HG02678 (cell line): ENCODE measurements around the gene ZDHHC22.
A peak's percentile ranks its signal among the peaks of the same experiment; 100 is the strongest.

Experiments used
- ATAC-seq: cut with Tn5 transposase; IDR thresholded peaks from one replicate; pipeline ENCODE4 v1.9.1; 2021; ENCODE audit warnings: mild to moderate bottlenecking, moderate library complexity; ENCODE audit not compliant: unreplicated experiment

The ZDHHC22 gene

DNA sequence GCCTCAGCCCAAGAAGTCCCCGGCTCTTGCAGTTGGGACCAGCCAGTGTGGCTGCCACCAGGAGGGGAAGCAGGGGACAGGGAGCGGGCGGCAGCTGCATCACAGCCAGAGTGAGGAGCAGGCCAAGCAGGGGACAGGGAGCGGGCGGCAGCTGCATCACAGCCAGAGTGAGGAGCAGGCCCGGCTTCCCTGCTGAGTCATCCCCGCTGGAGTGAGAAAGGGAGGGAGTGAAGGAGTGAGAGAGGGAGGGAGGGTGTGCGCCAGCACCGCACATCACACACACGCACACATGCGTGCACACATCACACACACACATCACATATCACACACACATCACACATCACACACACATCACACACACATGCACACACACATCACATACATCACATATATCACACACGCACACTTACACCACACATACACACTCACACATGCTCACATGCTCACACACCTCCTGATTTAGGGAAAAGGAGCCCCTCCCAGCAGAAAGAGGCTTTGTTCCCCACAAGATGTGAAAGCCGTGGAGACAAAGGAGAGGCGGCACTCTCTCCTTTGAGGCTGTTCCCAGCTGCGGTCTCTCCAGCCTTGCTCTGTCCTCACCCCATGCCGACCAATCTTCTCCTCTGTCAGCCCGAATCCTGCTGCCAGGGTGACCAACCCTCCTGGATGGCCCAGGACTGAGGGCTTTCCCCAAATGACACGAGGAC lies 16.7 kb upstream of the ZDHHC22 start:
- ATAC-seq = no peak

DNA sequence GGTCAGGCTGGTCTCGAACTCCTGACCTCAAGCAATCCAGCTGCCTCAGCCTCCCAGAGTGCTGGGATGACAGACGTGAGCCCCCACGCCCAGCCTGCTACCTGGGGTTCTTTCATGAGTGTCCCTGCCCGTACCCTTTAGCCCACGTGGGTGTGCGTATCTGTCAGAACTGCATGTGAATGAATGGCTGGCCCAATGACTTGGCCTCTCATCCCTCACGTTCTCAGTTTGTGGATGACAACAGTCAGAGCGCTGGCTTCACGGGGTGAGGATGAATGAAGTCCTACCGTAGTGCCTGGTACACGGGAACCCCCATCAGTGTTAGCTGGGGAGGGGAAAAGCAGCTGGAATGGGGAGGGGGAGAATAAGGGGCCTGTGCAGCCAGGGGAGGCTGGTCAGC lies 16.1 kb upstream of the ZDHHC22 start:
- ATAC-seq = no peak

DNA sequence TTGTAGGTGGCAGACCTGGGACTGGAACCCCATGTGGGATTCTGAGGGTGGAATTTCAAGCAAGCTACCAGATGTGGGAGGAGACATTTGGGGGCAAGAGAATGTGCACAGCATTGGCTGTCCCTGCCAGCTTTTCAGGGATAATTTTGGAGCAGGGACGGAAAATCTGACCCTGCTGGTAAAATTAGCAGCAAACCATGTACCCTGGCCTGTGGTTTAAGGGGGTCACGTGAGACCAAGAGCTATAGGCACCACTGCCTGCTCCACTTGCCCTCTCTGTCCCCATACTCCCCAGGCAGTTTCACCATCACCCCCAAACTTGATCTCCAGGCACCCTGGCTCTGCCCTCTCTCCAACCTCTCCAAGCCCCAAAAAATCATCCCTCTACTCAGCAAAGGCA lies 13.5 kb upstream of the ZDHHC22 start:
- ATAC-seq = no peak

DNA sequence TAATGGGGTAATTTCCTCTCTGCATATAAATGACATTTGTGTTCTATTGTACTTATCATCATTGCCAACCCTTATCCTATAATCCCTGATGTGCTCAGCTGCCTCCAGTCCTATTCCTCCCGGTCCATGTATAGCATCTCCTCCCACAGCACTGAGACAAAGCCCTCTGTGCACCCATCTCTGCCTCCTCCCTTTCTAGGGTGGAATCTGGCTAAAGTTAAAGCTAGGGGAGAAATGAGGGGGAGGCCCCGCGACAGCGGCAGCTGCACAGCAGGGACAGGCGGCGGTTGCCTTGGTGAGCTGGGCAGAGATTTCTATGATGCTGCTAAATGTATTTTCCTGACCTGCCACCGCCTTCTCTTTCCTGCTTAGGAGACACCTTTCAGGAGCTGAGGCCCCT lies 12.8 kb upstream of the ZDHHC22 start:
- no peak for ATAC-seq

- ATAC-seq = no peak
These were observed 12.2 kb upstream of the ZDHHC22 start for GRCh38 chr14:77153802-77154201.

GRCh38 chr14:77151918-77152588 lies 10.5 kb upstream of the ZDHHC22 start:
- no peak for ATAC-seq

DNA sequence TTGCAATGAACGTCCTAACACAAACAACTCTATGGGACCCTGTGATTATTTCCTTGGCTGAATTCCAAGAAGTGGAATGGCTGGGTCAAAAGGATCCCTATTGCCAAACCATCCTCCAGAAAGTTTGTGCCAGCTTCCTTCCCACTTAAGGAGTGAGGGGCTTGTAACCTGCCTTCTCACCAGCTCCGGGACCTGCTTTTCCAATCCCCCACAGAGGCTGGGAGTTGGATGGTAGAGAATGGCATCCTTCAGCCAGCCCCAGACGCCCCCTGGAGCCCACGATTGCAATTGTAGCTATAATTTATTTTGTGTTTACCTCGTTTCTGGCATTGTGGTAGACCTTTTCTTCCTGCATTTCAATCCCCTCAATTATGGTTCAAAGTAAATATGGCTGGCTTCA lies 9.7 kb upstream of the ZDHHC22 start:
- ATAC-seq = no peak

DNA sequence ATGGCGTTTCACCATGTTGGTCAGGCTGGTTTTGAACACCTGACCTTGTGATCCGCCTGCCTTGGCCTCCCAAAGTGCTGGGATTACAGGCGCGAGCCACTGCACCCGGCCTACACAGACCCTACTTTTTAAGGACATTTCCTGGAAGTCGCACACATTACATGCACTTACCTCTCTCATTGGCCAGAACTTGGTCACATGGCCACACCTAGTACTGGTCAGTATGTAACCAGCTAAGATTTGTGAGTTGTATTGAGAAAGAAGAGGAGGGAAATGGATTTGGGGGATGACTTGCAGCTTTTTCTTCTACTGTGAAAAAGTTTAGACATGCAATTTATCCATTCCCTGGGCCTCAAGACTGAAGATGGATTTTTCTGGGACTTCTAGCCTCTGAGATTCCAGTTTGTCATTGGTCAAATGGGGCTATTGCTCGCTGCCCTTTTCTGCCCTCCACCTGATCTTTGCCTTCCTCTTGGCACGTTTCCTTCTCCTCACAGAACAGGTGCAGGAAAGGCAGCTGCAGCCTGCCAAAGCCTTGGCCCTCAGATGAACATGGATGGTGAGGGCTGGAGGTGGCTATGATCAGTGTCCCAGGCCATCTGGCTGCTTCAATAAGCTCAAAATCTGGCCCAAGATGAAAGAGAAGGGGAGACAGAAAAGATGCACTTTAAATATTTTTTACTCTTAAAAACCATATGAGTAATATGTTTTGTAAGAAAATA lies 7.1 kb upstream of the ZDHHC22 start:
- ATAC-seq = no peak

GRCh38 chr14:77145975-77146740 lies 4.6 kb upstream of the ZDHHC22 start:
- no peak for ATAC-seq

GRCh38 chr14:77144412-77145115 lies 3.0 kb upstream of the ZDHHC22 start:
- no peak for ATAC-seq

DNA sequence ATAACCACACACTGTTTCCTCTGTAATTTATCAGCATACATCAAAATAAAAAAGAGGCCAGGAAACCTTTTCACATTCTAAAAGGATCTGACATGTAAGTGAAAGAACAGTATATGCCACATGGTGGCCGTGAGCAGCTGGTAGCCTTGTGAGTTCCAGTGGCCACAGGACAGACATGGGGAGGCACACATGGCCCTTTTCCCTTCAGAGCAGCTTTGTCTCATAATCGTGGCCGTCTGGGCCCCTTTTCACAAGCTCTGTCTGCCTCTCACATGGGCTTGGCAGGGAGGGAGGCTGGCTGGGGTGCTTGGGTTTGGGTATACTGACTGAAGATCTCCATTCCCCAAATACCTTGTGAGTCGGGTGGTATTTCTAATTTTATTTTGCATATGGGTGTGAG lies 1.5 kb upstream of the ZDHHC22 start:
- ATAC-seq = no peak

DNA sequence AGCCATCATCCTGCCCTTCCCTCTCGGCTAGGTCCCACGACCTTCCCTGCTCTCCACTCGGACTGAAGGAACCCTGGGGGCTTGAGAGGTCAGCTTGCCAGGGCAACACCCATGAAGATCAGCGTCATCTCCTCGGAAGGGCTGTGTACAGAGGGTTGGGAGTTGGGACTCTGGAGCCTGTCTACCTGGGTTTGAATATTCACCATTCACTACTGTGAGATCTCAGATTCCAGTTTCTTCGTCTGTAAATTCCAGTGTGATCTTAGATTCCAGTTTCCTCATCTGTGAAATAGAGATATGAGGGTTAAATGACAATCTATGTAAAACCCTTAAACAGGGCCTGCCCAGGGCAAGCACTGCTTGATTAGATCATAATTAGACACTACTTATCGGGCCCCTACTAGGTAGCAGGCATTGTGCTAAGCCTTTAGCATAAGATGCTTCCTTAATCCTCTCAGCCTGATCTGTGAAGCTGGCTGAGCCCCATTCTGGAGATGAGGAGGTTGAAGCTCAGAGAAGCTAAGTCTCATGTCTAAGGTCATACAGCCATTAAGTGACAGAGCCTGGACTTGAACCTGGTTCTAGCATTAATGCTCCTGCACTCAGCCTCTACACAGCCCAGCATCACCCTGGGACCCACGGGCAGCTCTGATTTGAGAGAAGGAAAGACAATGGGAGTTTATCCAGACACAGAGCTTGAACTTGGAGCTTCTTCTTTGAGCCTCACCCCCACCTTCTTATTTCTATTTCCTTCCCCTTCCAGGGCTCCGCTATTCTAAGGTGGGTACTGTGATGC lies 612 bp upstream of the ZDHHC22 start:
- no peak for ATAC-seq

GRCh38 chr14:77140359-77141213 lies 1.0 kb downstream of the ZDHHC22 start:
- ATAC-seq = no peak

DNA sequence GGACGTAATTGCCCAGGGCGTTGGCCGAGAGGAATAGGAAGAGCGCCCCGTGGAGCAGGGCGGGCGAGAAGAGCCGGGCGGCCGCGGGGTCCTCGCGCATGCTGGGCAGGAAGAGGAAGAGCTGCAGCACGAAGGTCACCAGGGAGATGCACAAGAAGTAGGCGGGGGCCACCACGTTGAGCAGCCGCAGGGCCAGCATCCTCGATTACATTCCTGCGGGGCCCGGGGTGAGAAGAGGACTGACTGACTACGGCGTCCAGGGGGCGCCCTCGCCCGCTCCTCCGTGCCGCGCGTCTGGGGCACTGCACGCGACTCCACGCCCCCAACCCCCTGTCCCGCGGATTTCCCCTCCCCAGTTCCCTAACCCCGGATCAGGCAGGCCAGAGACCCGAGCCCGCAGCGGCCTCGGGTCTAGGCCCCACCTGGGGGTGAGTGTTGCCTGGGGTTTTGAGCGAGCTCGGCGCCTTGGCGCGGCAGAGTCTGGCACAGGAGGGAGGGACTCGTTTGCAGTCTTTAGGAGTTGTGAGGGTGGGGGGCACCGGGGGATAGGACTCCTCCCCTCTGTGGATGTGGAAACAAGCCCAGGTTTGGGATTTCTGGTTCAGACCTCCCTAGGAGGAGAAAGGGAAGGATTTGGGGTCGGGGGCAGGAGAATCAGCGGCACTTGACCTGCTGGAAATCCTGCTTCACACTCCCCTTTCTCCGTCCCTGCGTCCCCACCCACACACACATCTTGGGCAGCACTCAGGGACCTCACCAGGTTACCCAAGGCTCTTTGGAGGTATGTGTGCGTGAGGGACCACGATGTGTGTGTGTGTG lies 1.8 kb downstream of the ZDHHC22 start:
- no peak for ATAC-seq

DNA sequence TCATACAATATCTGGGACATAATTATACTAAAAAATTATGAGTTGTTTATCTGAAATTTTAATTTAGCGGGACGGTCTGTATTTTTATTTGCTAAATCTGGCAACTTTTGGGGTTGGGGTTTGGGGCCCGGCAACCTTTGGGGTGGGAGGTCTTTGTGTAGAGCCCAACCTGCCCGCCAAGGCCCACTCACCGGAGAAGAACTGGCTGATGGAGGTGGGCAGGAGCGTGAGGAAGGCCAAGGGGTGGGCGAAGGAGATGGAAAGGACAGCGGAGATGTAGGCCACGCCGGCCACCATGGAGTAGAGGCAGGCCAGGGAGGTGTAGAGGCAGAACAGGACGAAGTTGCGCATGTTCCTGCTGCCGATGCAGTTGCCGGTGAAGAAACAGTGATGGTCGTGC lies 2.6 kb downstream of the ZDHHC22 start:
- ATAC-seq = no peak

DNA sequence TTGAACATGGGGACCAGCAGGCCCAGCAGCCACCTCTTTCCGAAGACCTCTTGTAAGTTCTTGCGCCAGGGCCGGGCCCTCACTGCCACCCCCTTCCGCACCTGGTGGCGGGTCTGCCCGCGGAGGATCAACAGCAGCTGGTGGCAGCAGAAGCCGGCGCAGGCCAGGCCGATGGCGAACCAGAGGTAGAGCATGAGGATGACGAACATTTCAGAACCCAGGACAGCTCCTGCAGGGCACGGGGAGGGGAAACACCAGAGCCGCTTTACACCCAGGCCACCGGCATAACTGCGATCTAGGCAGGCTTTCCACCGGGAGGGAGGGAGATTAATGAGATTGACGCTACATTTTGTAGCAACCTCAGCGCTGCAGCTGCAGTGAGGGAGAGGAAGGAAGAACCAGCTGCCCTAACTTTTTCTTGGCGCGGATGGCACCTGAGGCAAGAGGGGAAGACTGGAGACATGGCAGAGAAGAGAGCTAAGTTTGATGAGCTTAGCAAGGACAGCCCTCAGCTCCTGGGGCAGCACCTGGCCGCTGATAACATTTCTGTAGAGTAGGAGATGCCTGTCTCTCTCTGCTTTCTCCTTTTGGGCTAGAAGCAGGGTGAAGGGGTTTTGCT lies 7.8 kb downstream of the ZDHHC22 start:
- ATAC-seq = peak; percentile 78

GRCh38 chr14:77131871-77132486 lies 9.6 kb downstream of the ZDHHC22 start:
- ATAC-seq = no peak
